Lung (tissue), 12 donors: ENCODE measurements around the gene SLC6A8. TPM values are rescaled to one million over a fixed set of nuclear protein-coding genes. Genes with fewer than 3 reads are reported as not detected.

Source experiments
- ATAC-seq: fragments of 200-7000 bp; cut with Tn5 transposase; one replicate; pipeline ENCODE4 v1.9.1; 2020; ENCODE audit warnings: moderate number of reproducible peaks; ENCODE audit not compliant: insufficient read depth, low FRiP score
- DNase-seq, 3 donors: peaks; one replicate each; pipeline ENCODE4 v3.0.0-alpha.2; 2013 to 2017
- H3K27ac ChIP-seq, 2 donors: one replicate each; pipeline ENCODE4 v1.5.1; 2013; ENCODE audit warnings: mild to moderate bottlenecking in 2 of 2, moderate library complexity in 2 of 2, control low read depth in 1 of 2, inconsistent platforms in 1 of 2, low read depth in 1 of 2, low read length in 1 of 2
- H3K27me3 ChIP-seq, 3 donors: one replicate each; pipeline ENCODE4 v1.5.1; 2013; ENCODE audit warnings: low read length in 2 of 3; ENCODE audit not compliant: control insufficient read depth in 3 of 3, insufficient read depth in 3 of 3
- H3K36me3 ChIP-seq, 4 donors: one replicate each; pipeline ENCODE4 v1.5.1; 2013; ENCODE audit warnings: low read length in 4 of 4, mild to moderate bottlenecking in 1 of 4, moderate library complexity in 1 of 4; ENCODE audit not compliant: control insufficient read depth in 4 of 4, insufficient read depth in 4 of 4
- H3K4me1 ChIP-seq, 5 donors: one replicate each; pipeline ENCODE4 v1.5.1; 2013; ENCODE audit warnings: low read length in 5 of 5, mild to moderate bottlenecking in 2 of 5, moderate library complexity in 1 of 5; ENCODE audit not compliant: control insufficient read depth in 5 of 5, insufficient read depth in 5 of 5
- H3K4me3 ChIP-seq: one replicate; pipeline ENCODE4 v1.5.1; 2013; ENCODE audit warnings: mild to moderate bottlenecking, control low read depth, moderate library complexity
- H3K9ac ChIP-seq, 2 donors: one replicate each; pipeline ENCODE4 v1.5.1; 2013; ENCODE audit warnings: low read length in 2 of 2, control low read depth in 1 of 2; ENCODE audit not compliant: insufficient read depth in 1 of 2
- H3K9me3 ChIP-seq, 4 donors: one replicate each; pipeline ENCODE4 v1.5.1; 2013; ENCODE audit warnings: low read length in 3 of 4, mild to moderate bottlenecking in 1 of 4, moderate library complexity in 1 of 4; ENCODE audit not compliant: control insufficient read depth in 4 of 4, insufficient read depth in 3 of 4
- CTCF ChIP-seq: IDR thresholded peaks from 2 replicates; pipeline ENCODE4 v1.5.1; 2012; ENCODE audit warnings: mild to moderate bottlenecking; ENCODE audit errors: control extremely low read depth, extremely low read depth
- WGBS, 2 donors: extraction: QIAGEN DNeasy Blood & Tissue Kit; methylation state at CpG; one replicate each; pipeline ENCODE4 v1.1.7; 2013; 5-methylcytosine and 5-hydroxymethylcytosine counted together
- polyA plus RNA-seq, 2 donors: library from polyadenylated mRNA; stranded (reverse); fragments of 200-250 nt; gene quantifications; one replicate each; pipeline ENCODE4 v1.2.1, GENCODE V29; 2013
- total RNA-seq, 2 donors: library from RNA; depleted of rRNA in 1 of 2; stranded (reverse); fragments of >200 nt in 1 of 2; gene quantifications; one replicate each; pipeline ENCODE4 v1.2.1, GENCODE V29; 2014 to 2021
- donor health status: control.
- donor health status: control.
- donor health status: Bipolar disorder and iron deficiency.
- donor health status: healthy.
- donor health status: DM: yes; HTN: yes; CAD: no.

Gene SLC6A8
- total and polyA plus RNA-seq, 4 donors = 5.3 to 21.5 (median 9.9) TPM

DNA sequence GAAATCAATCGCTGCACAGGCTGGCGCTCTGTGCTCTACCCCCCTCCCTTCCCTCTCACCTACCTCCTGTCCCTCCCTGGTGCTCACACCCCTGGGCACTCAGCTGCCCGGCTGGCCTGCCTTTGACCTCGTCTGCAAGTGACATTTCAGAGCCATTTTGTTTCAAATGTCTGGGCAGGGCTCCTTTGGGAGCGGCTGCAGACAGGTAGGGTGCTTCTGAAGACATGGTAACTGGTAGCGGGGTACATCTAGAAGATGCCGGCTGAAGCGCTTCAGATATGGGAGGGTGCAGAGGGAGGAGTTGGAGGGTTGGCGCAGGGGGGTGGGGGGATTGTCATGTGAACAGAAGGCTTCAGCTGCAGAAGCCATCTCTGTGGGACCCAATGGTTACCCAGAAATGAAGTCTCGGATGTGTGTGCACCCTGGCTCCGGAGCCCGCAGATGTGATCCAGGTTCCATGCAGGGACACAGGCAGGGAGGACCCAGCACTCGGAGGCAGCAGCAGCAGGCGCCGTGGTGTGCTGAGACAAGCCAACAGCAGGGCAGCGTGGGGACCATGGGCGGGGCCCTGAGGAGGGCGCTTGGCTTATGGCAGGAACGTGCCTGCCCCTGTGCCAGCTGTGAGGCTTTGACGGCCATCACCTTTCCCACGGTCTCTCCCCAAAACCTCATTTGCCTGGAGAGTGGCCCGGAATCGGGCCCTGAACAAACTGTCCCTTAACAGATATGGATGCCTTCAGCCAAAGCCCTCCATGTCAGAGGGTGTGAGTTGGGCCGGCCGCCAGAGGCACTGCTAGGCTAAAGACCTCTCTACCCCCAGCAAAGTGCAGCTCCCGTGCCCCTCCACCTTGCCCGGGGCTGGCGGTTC lies 48.3 kb upstream of the SLC6A8 start:
- TF ChIP-seq CTCF = no peak
- H3K4me1 ChIP-seq = peaks cover 2 to 10% (median 3%) of the 10 kb centered on the region in 5 donors
- ATAC-seq = no peak
- no peak for DNase-seq
- H3K27me3 ChIP-seq = peaks cover 7 to 25% (median 16%) of the 10 kb centered on the region in 3 donors
- H3K36me3 ChIP-seq = no peaks in the 10 kb centered on the region
- 79 to 83% methylated on average over 18 to 28 of the region's 28 CpGs for WGBS, 2 donors
- H3K27ac ChIP-seq = no peak overlapping the region
- H3K9me3 ChIP-seq = peaks cover 0 to 6% (median 0%) of the 10 kb centered on the region in 4 donors
- no peak overlapping the region for H3K9ac ChIP-seq
- no peak overlapping the region for H3K4me3 ChIP-seq

DNA sequence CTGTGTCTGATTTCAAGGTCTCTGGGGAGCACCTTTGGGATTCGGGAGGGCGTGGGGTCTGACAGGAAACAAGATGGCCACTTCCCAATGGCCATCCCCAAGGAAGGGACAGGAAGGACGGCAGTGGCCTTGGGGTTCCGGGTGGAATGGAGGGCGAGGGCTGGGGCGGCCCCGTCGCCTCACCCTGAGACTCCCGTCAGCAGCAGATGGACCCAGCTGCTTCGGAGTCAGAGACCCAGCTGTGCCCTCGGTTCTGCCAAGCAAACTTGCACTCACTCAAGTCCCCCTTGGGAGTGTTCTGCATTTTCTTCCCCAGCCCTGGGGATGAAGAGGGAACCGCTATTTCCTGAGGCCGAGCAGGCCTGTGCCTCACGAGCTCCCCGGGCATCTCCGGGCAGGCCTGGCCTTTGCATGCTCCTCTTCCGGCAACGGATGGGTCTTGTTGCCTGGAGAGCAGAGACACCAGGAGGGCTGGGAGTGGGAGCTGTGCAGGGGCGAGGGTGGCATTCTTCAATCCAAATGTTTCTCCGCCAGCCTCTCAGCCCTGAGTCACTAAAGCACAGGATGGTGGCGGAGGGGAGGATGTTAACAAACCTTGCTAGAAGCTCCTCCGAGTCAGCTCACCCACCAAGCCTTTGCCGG lies 47.6 kb upstream of the SLC6A8 start:
- H3K9me3 ChIP-seq = peaks cover 0 to 8% (median 0%) of the 10 kb centered on the region in 4 donors
- no peaks in the 10 kb centered on the region for H3K36me3 ChIP-seq
- 79 to 85% methylated on average over 14 to 23 of the region's 23 CpGs for WGBS, 2 donors
- ATAC-seq = no peak
- H3K27me3 ChIP-seq = peaks cover 12 to 33% (median 23%) of the 10 kb centered on the region in 3 donors
- no peak overlapping the region for H3K4me3 ChIP-seq
- no peak for TF ChIP-seq CTCF
- H3K27ac ChIP-seq = no peak overlapping the region
- peaks cover 0 to 5% (median 0%) of the 10 kb centered on the region in 5 donors for H3K4me1 ChIP-seq
- peak in 1 of 3 donors; percentile 14 for DNase-seq
- H3K9ac ChIP-seq = no peak overlapping the region

- Histone ChIP-seq H3K27me3 (peaks cover 19 to 40% (median 26%) of the 10 kb centered on the region in 3 donors), H3K36me3 (no peaks in the 10 kb centered on the region), H3K4me1 (peaks cover 0 to 5% (median 0%) of the 10 kb centered on the region in 5 donors), H3K9me3 (peaks cover 0 to 8% (median 0%) of the 10 kb centered on the region in 4 donors), H3K9ac (no peak overlapping the region), H3K4me3 (no peak overlapping the region), H3K27ac (no peak overlapping the region)
- no peak for ATAC-seq
- peak in 1 of 3 donors; percentile 10 for DNase-seq
- 49 to 65% methylated on average over 22 to 26 of the region's 26 CpGs for WGBS, 2 donors
- TF ChIP-seq CTCF = no peak
Measured at GRCh38 chrX:153640736-153641575, 46.8 kb upstream of the SLC6A8 start.
